PC-3 (cell line): Measurements from ENCODE around the gene TRIM56. TPM values are rescaled to one million over a fixed set of nuclear protein-coding genes. Genes with fewer than 3 reads are reported as not detected.
A peak's percentile ranks its signal among the peaks of the same experiment; 100 is the strongest.

Experiments used
- ATAC-seq: fragments of 200-7000 bp; cut with Tn5 transposase; 2 replicates; pipeline ENCODE4 v1.9.1; 2020; ENCODE audit warnings: mild to moderate bottlenecking, moderate library complexity
- BruUV-seq: library from RNA; stranded (reverse); fragments of 400-500 nt; replicated peaks from 2 replicates; lab custom pipeline; 2021; lab: Mats Ljungman, UMichigan
- CTCF ChIA-PET: fragments of 300-600 bp; sonication (Branson Sonifier 250); formaldehyde crosslinking; loops from one replicate; lab custom pipeline; 2022; ENCODE audit warnings: antibody characterized with exemption; lab: Charles Lee
- POLR2A ChIA-PET: fragments of 300-600 bp; sonication (Branson Sonifier 250); formaldehyde crosslinking; loops from one replicate; lab custom pipeline; 2022; ENCODE audit warnings: antibody characterized with exemption; ENCODE audit not compliant: unreplicated experiment; lab: Charles Lee
- DNase-seq: peaks from one replicate; pipeline ENCODE4 v3.0.0-alpha.2; 2015
- H2AFZ ChIP-seq: fragments of 300-600 bp; sonication (generic); 2 replicates; pipeline ENCODE4 v1.6.0; 2016; ENCODE audit warnings: antibody characterized with exemption, low read length
- H3F3A ChIP-seq: fragments of 300-600 bp; sonication (generic); one replicate; pipeline ENCODE4 v1.6.0; 2017; ENCODE audit warnings: antibody characterized with exemption, low read length, control low read depth, mild to moderate bottlenecking; ENCODE audit not compliant: unreplicated experiment
- H3K27ac ChIP-seq: fragments of 300-600 bp; sonication (generic); 2 replicates; pipeline ENCODE4 v1.5.1; 2016; ENCODE audit warnings: mild to moderate bottlenecking, low read length
- H3K27me3 ChIP-seq: fragments of 300-600 bp; sonication (generic); 2 replicates; pipeline ENCODE4 v1.6.1; 2016; ENCODE audit warnings: low read length, mixed read lengths
- H3K36me3 ChIP-seq: fragments of 300-600 bp; sonication (generic); 2 replicates; pipeline ENCODE4 v1.6.1; 2016; ENCODE audit warnings: low read depth, mixed run types, low read length, mixed read lengths
- H3K4me1 ChIP-seq: fragments of 300-600 bp; sonication (generic); 2 replicates; pipeline ENCODE4 v1.5.1; 2016; ENCODE audit warnings: low read length; ENCODE audit not compliant: insufficient read depth
- H3K4me2 ChIP-seq: fragments of 300-600 bp; sonication (generic); 2 replicates; pipeline ENCODE4 v1.6.0; 2016; ENCODE audit warnings: low read length
- H3K4me3 ChIP-seq: fragments of 300-600 bp; sonication (generic); 2 replicates; pipeline ENCODE4 v1.5.1; 2016; ENCODE audit warnings: mild to moderate bottlenecking, low read length, mixed read lengths
- H3K79me2 ChIP-seq: fragments of 300-600 bp; sonication (generic); 2 replicates; pipeline ENCODE4 v1.6.1; 2017; ENCODE audit warnings: low read length, mixed read lengths
- H3K9ac ChIP-seq: fragments of 300-600 bp; sonication (generic); 2 replicates; pipeline ENCODE4 v1.6.0; 2016; ENCODE audit warnings: mild to moderate bottlenecking, low read length
- H3K9me2 ChIP-seq: fragments of 300-600 bp; sonication (generic); replicated peaks from 2 replicates; pipeline ENCODE4 v1.6.1; 2016; ENCODE audit warnings: mixed run types, low read length, mixed read lengths
- H3K9me3 ChIP-seq: fragments of 300-600 bp; sonication (generic); 2 replicates; pipeline ENCODE4 v1.6.1; 2016; ENCODE audit warnings: low read length, mixed read lengths
- H4K20me1 ChIP-seq: fragments of 300-600 bp; sonication (generic); 2 replicates; pipeline ENCODE4 v1.6.1; 2016; ENCODE audit warnings: low read length, mixed read lengths
- EZH2 ChIP-seq: fragments of 300-600 bp; sonication (generic); IDR thresholded peaks from one replicate; pipeline ENCODE4 v1.6.1; 2017; ENCODE audit warnings: antibody characterized with exemption, mild to moderate bottlenecking, low read length; ENCODE audit not compliant: unreplicated experiment
- EZH2phosphoT487 ChIP-seq: fragments of 300-600 bp; sonication (generic); IDR thresholded peaks from 2 replicates; pipeline ENCODE4 v1.6.1; 2018; ENCODE audit warnings: mild to moderate bottlenecking, antibody characterized with exemption, low read length, borderline replicate concordance
- intact Hi-C: fragments of 100-400 bp; cut with micrococcal nuclease; formaldehyde crosslinking; loops from 2 replicates; pipeline ENCODE4 v1.9.0; 2023
- total RNA-seq: library from RNA; depleted of rRNA; stranded (reverse); fragments of >200 nt; gene quantifications from 2 replicates; pipeline ENCODE4 v1.2.3, GENCODE V29; 2014; rRNA removed
- TF ChIP-seq, protein P1 (sequence below): fragments of 300-600 bp; sonication (generic); conservative IDR thresholded peaks from 2 replicates; pipeline ENCODE4 v1.5.1; 2017; ENCODE audit warnings: antibody characterized with exemption, low read depth, mild to moderate bottlenecking, low read length

TRIM56 gene
- total RNA-seq, 1 experiment from 2014 or later: 10.6 TPM

DNA sequence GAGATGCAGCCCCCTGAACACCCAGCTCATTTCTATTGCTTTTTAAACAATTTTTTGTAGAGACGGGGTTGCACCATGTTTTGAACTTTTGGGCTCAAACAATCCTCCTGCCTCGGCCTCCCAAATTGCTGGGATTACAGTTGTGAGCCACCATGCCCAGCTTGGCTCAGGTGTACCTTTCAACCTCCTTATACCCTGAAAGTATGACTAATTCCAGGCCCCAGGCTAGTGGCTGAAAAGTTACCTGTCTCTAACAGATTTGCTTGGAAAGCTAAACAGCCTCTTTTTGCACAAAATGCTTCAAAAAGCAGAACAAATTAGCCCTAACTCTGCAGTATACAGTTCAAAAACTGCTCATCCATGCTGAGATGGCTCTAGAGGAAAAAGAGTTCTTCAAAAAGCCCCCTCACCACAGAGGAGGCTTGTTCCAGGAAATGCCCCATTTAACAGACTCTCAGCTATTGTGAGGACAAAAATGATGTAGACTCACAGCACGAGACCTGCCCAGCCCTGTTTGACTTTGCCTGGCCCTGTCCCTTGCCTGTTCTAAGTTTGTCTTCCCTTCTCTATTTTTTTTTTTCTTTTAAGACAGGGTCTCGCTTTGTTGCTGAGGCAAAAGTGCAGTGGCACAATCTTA is 55.6 kb downstream of the TRIM56 start:
- BruUV-seq: no TSS peak
- Histone ChIP-seq H4K20me1 (no peaks in the 10 kb centered on the region), H3F3A (peaks cover 7% of the 10 kb centered on the region), H2AFZ (peak overlapping the region; percentile 43; the same call in 1 of the 2 replicates), H3K79me2 (no peaks in the 10 kb centered on the region), H3K4me3 (no peak overlapping the region), H3K4me1 (peaks cover 36% of the 10 kb centered on the region), H3K36me3 (no peaks in the 10 kb centered on the region), H3K27ac (peak overlapping the region; percentile 57), H3K9me3 (no peaks in the 10 kb centered on the region), H3K4me2 (peak overlapping the region; percentile 7; the same call in 1 of the 2 replicates), H3K9me2 (no peaks in the 10 kb centered on the region), H3K27me3 (no peaks in the 10 kb centered on the region), H3K9ac (no peak overlapping the region)
- TF ChIP-seq EZH2 (no peak), EZH2phosphoT487 (no peak)
- TF ChIP-seq, protein P1, sequence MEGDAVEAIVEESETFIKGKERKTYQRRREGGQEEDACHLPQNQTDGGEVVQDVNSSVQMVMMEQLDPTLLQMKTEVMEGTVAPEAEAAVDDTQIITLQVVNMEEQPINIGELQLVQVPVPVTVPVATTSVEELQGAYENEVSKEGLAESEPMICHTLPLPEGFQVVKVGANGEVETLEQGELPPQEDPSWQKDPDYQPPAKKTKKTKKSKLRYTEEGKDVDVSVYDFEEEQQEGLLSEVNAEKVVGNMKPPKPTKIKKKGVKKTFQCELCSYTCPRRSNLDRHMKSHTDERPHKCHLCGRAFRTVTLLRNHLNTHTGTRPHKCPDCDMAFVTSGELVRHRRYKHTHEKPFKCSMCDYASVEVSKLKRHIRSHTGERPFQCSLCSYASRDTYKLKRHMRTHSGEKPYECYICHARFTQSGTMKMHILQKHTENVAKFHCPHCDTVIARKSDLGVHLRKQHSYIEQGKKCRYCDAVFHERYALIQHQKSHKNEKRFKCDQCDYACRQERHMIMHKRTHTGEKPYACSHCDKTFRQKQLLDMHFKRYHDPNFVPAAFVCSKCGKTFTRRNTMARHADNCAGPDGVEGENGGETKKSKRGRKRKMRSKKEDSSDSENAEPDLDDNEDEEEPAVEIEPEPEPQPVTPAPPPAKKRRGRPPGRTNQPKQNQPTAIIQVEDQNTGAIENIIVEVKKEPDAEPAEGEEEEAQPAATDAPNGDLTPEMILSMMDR: no peak
- ATAC-seq: no peak
- ChIA-PET CTCF (interaction anchor here (1.7 kb wide), 1 partner anchor 52 kb away, joined by 7 read pairs; no protein-coding TSS in a partner anchor), POLR2A (interaction anchor here (0.6 to 0.7 kb wide), 2 partner anchors 40 to 162 kb away, joined by 3 to 9 read pairs; no protein-coding TSS in a partner anchor)
- intact Hi-C loops: no loop called here
- peak; percentile 65 for DNase-seq

Other genes starting within 250 kb of the TRIM56 start
- 25.9 and 31.2 TPM in 2 replicates for gene SLC12A9, start 232.8 kb upstream of the TRIM56 start, total RNA-seq
- gene TRIP6, start 218.1 kb upstream of the TRIM56 start, total RNA-seq: 11.3 and 14.6 TPM in 2 replicates
- gene SRRT, start 210.4 kb upstream of the TRIM56 start, total RNA-seq: 177 and 268 TPM in 2 replicates
- gene UFSP1, start 195.8 kb upstream of the TRIM56 start, total RNA-seq: 10.5 and 14.6 TPM in 2 replicates
- gene ACHE, start 189.6 kb upstream of the TRIM56 start, total RNA-seq: 0.40 and 1.3 TPM in 2 replicates
- gene MUC3A, start 135.9 kb upstream of the TRIM56 start, total RNA-seq: 0.11 and 0.46 TPM in 2 replicates
- gene MUC12, start 115.9 kb upstream of the TRIM56 start, total RNA-seq: 0.18 and 0.69 TPM in 2 replicates
- gene MUC17, start 65.4 kb upstream of the TRIM56 start, total RNA-seq: not detected in 2 replicates
- gene SERPINE1, start 41.6 kb downstream of the TRIM56 start, total RNA-seq: 46.1 and 52.5 TPM in 2 replicates
- 148 and 190 TPM in 2 replicates for gene AP1S1, start 69.0 kb downstream of the TRIM56 start, total RNA-seq
- gene VGF, start 80.1 kb downstream of the TRIM56 start, total RNA-seq: 1.6 and 2.5 TPM in 2 replicates
- 0.26 TPM in 1 of 2 replicates, not detected in the other for gene NAT16, start 94.8 kb downstream of the TRIM56 start, total RNA-seq
- not detected in 2 replicates for gene MOGAT3, start 115.6 kb downstream of the TRIM56 start, total RNA-seq
- gene PLOD3, start 132.1 kb downstream of the TRIM56 start, total RNA-seq: 60.8 and 66.6 TPM in 2 replicates
- 161 and 188 TPM in 2 replicates for gene ZNHIT1, start 132.7 kb downstream of the TRIM56 start, total RNA-seq
- 6.7 and 9.9 TPM in 2 replicates for gene CLDN15, start 152.3 kb downstream of the TRIM56 start, total RNA-seq
- gene FIS1, start 159.6 kb downstream of the TRIM56 start, total RNA-seq: 146 and 199 TPM in 2 replicates
- 27.1 and 32.8 TPM in 2 replicates for gene IFT22, start 236.3 kb downstream of the TRIM56 start, total RNA-seq